ENCODE results near the gene FANCE.

DNA sequence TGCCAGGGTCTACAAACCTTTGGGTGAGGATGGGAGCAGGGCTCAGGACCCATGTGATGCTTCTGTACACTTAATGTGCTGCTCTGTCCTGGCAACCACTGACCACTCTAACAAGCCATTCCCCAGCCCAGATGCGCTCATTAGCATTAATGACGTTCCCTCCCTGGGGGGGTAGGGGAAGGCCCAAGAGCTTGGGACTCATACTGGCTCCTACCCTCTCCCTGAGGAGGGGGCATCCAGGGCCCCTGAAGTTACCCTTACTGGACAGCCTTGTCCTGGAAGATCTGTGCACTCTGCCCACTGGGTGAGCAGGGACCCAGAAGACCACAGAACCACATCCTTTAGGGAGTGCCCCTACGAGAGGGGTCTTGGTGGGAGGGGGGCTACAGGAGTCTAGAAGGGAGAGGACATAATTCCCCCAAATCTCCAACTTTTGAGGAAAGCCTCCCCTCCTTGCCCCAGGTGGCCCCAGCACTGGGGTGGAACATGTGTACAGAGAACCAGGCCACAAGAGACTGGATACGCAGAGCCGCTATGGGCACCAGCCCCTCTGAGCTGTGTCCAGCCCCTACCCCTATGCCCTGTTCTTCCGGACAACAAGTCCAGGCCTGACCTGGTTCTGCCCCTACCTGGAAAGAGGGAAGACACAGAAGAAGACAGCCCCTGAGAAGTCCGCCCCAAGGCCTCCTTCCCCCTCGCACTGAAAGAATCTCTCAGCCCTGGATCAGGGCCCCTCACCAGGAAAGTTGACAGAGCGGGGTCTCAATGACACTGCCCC is 43.3 kb downstream of the FANCE start:
- no peak for TF ChIP-seq POLR2A (IDR thresholded peaks at IDR 0.05)
- no peak for TF ChIP-seq EP300 (IDR thresholded peaks at IDR 0.05)
- TF ChIP-seq, protein P1, sequence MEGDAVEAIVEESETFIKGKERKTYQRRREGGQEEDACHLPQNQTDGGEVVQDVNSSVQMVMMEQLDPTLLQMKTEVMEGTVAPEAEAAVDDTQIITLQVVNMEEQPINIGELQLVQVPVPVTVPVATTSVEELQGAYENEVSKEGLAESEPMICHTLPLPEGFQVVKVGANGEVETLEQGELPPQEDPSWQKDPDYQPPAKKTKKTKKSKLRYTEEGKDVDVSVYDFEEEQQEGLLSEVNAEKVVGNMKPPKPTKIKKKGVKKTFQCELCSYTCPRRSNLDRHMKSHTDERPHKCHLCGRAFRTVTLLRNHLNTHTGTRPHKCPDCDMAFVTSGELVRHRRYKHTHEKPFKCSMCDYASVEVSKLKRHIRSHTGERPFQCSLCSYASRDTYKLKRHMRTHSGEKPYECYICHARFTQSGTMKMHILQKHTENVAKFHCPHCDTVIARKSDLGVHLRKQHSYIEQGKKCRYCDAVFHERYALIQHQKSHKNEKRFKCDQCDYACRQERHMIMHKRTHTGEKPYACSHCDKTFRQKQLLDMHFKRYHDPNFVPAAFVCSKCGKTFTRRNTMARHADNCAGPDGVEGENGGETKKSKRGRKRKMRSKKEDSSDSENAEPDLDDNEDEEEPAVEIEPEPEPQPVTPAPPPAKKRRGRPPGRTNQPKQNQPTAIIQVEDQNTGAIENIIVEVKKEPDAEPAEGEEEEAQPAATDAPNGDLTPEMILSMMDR (IDR thresholded peaks at IDR 0.05): no peak
